Dendritic cell treated with granulocyte-macrophage colony-stimulating factor and Interleukin-4, amounts not matched to agents 40 ng/mL and 50 ng/mL, for 4 days (primary cell): ENCODE measurements around the gene RAP2B.

Experiments
- H3K27ac Mint-ChIP-seq: one replicate; pipeline ENCODE4 v1.8.0; 2022; ENCODE audit warnings: mild to moderate bottlenecking, mixed read lengths
- H3K27me3 Mint-ChIP-seq: one replicate; pipeline ENCODE4 v1.8.0; 2022; ENCODE audit warnings: mild to moderate bottlenecking, mixed read lengths
- H3K36me3 Mint-ChIP-seq: one replicate; pipeline ENCODE4 v1.8.0; 2022; ENCODE audit warnings: low read depth, mixed read lengths
- H3K4me1 Mint-ChIP-seq: one replicate; pipeline ENCODE4 v1.8.0; 2022; ENCODE audit warnings: low read depth, mixed read lengths
- H3K4me3 Mint-ChIP-seq: one replicate; pipeline ENCODE4 v1.8.0; 2022; ENCODE audit warnings: mild to moderate bottlenecking, moderate library complexity, mixed read lengths
- H3K9me3 Mint-ChIP-seq: one replicate; pipeline ENCODE4 v1.8.0; 2022; ENCODE audit warnings: mixed read lengths
- intact Hi-C: fragments of 100-400 bp; cut with micrococcal nuclease; formaldehyde crosslinking; loops from one replicate; pipeline ENCODE4 v1.15.0; 2022

The RAP2B gene

DNA sequence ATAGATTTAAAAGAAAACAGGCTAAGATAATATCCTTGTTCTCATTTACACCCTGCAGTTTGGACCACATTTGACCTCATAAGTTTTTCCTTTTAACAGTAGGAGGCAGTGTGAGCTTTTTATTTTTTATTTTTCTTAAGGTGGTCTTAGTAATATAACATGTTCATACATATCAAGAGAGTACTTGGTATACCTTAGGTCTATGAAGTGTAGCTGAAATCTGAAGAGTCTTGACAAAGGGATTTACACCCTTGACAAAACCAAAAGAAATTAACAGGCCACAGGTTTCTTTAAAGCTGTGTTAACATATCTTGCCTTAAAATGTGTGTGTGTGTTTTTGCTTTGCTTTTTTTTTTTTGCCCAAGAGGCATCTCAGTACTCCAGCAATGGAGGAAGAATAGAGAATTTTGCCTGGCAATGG, 3.2 kb downstream of the RAP2B start:
- intact Hi-C loops = loop anchor here (5.0 kb wide), 3 partner anchors 42 to 602 kb away; no protein-coding TSS in a partner anchor
- Mint-ChIP-seq H3K9me3 (no peaks in the 10 kb centered on the region), H3K36me3 (peaks cover 87% of the 10 kb centered on the region), H3K4me1 (peaks cover 40% of the 10 kb centered on the region), H3K27me3 (no peaks in the 10 kb centered on the region), H3K4me3 (peak overlapping the region; percentile 88), H3K27ac (peak overlapping the region; percentile 100)

DNA sequence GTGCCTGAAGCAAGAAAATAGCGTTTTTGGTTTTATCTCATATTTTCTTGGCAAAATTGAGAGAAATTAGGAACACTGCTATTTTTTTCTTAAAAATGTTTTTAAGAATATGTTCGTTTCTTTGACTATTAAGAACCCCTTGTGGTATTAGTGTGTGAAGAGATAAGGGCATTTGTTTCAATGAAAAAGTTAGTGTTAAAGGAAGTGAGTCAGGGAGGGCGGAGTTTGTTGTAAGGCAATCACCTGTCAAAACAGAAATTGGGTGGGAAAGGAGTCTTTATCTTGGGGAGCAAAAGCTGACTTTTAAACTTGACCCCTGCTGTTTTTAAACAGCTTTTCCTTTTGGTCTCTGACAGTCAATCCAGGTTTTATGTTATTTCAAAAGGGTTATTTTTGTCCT, 4.2 kb downstream of the RAP2B start:
- H3K36me3 Mint-ChIP-seq = peaks cover 80% of the 10 kb centered on the region

DNA sequence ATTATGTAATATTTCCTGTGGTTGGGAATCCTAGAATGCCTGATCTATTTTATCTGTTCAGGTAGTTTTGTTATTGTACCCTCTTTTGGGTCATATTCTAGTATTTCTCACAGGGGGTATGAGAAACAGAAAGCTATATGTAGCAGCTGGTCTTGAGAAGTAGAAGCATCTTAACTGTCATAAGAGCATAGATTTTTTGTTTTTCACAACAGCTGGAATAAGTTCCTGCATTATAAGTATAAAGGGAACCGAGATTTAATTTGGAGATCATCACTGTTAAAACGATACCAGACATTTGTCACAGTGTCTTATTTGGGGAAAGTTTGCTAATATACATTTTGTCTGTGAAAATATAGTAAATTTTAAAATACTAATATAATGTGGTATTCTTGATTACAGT, 4.8 kb downstream of the RAP2B start:
- peak overlapping the region; percentile 88 for H3K4me3 Mint-ChIP-seq
- no peaks in the 10 kb centered on the region for H3K27me3 Mint-ChIP-seq
- intact Hi-C loops = loop anchor here (5.0 kb wide), 3 partner anchors 41 to 601 kb away; no protein-coding TSS in a partner anchor
- peaks cover 80% of the 10 kb centered on the region for H3K36me3 Mint-ChIP-seq
- H3K27ac Mint-ChIP-seq = peak overlapping the region; percentile 100
- no peaks in the 10 kb centered on the region for H3K9me3 Mint-ChIP-seq
- peaks cover 35% of the 10 kb centered on the region for H3K4me1 Mint-ChIP-seq

More for the DNA sequence above, 4.2 kb downstream of the RAP2B start:
- H3K4me3 Mint-ChIP-seq = peak overlapping the region; percentile 88
- H3K9me3 Mint-ChIP-seq = no peaks in the 10 kb centered on the region
- intact Hi-C loops = loop anchor here (5.0 kb wide), 3 partner anchors 41 to 601 kb away; no protein-coding TSS in a partner anchor
- no peaks in the 10 kb centered on the region for H3K27me3 Mint-ChIP-seq
- H3K4me1 Mint-ChIP-seq = peaks cover 35% of the 10 kb centered on the region
- H3K27ac Mint-ChIP-seq = peak overlapping the region; percentile 100

DNA sequence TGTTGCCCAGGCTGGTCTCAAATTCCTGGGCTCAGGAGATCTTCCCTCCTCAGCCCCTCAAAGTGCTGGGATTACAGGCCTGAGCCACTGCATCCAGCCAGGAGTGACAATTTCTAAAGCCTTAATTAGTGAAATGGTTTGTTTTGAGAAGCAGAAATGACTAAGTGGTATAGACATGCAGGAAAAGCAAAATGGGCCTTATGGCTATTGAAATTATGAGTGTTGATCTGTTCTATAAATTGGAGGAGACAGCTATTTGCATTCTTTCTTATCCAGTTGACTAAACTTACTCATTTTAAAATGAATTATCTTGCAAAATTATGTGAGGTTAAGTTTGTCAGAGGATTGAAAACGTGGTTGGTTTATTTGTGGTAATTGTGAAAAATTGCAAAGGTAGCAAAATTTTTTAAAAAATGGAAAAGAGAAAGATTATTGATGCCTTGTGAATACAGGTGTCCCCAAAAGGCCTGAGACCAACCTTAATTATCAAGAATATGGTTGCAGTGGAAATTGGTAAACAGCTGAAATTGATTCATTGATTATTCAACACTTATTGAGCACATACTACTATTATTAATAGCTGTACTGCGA, 7.9 kb downstream of the RAP2B start:
- H3K4me3 Mint-ChIP-seq = no peak overlapping the region
- no peak overlapping the region for H3K27ac Mint-ChIP-seq
- H3K9me3 Mint-ChIP-seq = no peaks in the 10 kb centered on the region
- peaks cover 39% of the 10 kb centered on the region for H3K4me1 Mint-ChIP-seq
- H3K36me3 Mint-ChIP-seq = peaks cover 72% of the 10 kb centered on the region
- no peaks in the 10 kb centered on the region for H3K27me3 Mint-ChIP-seq
- intact Hi-C loops = loop anchor here (5.0 kb wide), 3 partner anchors 37 to 597 kb away; no protein-coding TSS in a partner anchor

DNA sequence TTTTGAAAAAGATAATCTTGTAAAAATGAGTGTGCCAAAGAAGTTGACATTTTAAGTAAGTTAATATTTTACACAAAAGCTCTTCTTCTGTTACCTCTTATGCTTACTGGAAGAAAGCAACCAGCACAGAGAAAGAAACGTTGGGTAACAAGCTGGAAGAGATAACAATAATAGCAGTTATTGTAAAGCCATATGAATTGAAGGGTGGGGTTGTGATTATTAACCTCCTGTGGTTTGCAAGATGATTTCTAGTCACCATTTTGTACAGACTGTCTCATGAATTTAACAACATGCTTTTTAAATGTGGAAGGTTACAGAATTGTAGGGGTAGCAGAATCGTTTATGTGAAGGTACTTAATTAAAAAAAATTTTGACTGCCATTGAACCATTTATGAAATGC, 9.2 kb downstream of the RAP2B start:
- Mint-ChIP-seq H3K9me3 (no peaks in the 10 kb centered on the region), H3K4me1 (peaks cover 35% of the 10 kb centered on the region), H3K36me3 (peaks cover 71% of the 10 kb centered on the region), H3K27ac (no peak overlapping the region), H3K27me3 (no peaks in the 10 kb centered on the region), H3K4me3 (no peak overlapping the region)
- intact Hi-C loops = no loop called here

DNA sequence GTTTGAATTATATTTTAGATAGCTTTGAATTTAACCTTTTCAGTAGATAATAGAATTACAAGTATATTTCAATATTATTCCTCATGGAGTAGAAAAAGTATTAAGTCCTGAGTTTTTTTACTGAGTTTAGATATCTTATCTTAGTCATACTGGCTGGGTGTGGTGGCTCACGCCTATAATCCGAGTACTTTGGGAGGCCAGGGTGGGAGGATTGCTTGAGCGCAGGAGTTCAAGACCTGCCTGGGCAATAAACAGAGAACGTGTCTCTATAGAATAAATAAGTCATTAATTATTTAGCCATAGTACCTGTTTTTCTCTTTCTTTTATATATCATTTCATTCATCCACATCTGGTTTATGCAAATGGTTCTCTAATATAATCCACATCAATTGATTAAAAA, 9.9 kb downstream of the RAP2B start:
- no peaks in the 10 kb centered on the region for H3K9me3 Mint-ChIP-seq
- H3K27me3 Mint-ChIP-seq = no peaks in the 10 kb centered on the region
- H3K27ac Mint-ChIP-seq = no peak overlapping the region
- H3K4me3 Mint-ChIP-seq = no peak overlapping the region
- H3K4me1 Mint-ChIP-seq = peaks cover 29% of the 10 kb centered on the region
- intact Hi-C loops = no loop called here
- H3K36me3 Mint-ChIP-seq = peaks cover 70% of the 10 kb centered on the region

DNA sequence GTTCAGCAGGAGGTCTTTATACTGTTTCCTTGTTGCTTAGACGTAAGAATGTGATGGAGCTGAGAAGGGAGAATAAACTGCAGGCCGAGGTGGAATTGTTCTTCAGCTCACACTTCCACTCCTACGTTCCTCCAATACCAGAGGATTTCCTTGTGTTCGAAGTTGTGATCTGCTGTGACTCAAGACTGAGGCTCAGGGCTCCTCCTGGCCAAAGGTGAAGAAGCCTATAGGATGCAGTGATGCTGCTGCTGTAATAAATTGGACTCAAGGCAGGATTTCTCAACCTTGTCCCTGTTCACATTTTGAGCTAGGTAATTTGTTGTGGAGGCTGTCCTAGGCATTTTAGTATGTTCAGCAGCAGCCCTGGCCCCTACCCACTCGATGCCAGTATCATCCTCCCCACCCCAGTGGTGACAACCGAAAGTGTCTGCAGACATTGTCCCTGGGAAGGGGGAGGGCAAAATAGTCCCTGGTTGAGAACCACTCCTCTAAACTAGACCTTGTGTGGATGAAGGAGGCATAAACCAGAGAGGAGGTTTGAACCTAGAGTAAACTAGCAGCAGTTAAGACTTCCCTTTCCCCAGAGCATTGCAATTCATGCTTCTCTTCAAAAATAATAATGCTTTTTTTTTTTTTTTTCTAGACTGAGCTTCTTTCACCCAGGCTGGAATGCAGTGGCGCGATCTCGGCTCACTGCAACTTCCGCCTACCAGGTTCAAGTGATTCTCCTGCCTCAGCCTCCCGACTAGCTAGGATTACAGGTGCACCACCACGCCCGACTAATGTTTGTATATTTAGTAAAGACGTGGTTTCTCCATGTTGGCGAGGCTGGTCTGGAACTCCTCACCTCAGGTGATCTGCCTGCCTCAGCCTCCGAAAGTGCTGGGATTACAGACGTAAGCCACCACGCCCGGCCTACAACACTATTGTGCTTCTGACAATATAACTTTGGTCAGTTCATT, 11.1 kb downstream of the RAP2B start:
- H3K9me3 Mint-ChIP-seq = no peaks in the 10 kb centered on the region
- no peaks in the 10 kb centered on the region for H3K27me3 Mint-ChIP-seq
- H3K27ac Mint-ChIP-seq = no peak overlapping the region
- H3K4me1 Mint-ChIP-seq = peaks cover 18% of the 10 kb centered on the region
- H3K36me3 Mint-ChIP-seq = peaks cover 59% of the 10 kb centered on the region
- intact Hi-C loops = no loop called here
- no peak overlapping the region for H3K4me3 Mint-ChIP-seq

DNA sequence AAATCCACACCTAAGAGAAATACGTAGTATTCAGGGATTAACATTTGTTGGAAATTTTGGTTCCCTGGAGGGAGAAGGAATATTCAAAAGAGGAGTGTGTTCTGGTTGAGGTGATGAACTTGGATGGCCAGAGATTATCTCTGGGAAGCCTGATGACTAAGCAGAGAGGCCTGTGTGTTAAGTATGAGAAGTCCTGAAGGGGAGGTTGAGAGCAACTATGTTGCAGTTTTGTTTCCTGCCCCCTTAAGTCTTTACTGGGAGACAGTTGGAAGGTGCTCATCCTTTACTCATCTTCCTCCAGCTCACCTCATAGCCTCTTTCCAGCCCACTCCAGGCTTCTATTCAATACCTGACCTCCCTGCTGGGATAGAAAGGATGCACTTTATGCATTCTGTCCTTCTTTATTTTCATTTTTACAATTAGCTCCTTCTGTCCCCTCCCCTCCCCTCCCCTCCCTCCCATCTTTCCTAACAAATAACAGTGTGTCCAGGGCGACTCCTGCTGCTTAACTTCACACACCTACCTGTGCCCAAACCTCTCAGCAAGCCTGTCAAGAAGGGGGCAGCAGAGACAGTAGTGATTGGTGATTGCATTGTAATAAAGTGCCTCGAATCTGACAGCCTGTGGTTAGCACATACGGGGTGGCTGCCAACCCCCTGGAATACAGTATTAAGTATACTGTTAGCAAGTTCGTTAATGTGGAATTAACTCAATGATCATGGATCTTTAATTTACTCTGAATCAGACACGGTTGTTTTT, 11.9 kb downstream of the RAP2B start:
- intact Hi-C loops = no loop called here
- H3K27ac Mint-ChIP-seq = no peak overlapping the region
- peaks cover 57% of the 10 kb centered on the region for H3K36me3 Mint-ChIP-seq
- no peaks in the 10 kb centered on the region for H3K9me3 Mint-ChIP-seq
- no peak overlapping the region for H3K4me3 Mint-ChIP-seq
- H3K4me1 Mint-ChIP-seq = peaks cover 18% of the 10 kb centered on the region
- H3K27me3 Mint-ChIP-seq = no peaks in the 10 kb centered on the region

DNA sequence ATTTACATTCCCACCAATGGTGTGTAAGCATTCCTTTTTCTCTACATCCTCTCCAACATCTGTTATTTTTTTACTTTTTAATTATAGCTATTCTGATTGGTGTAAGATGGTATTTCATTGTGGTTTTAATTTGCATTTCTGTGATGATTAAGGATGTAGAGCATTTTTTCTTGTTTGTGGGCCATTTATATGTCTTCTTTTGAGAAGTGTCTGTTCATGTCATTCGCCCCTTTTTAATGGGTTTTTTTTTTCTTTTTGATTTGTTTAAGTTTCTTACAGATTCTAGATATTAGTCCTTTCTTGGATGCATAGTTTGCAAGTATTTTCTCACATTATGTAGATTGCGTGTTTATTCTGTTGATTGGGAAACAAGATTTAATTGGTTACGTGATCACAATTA, 14.2 kb downstream of the RAP2B start:
- peaks cover 17% of the 10 kb centered on the region for H3K4me1 Mint-ChIP-seq
- peaks cover 58% of the 10 kb centered on the region for H3K36me3 Mint-ChIP-seq
- H3K27ac Mint-ChIP-seq = no peak overlapping the region
- intact Hi-C loops = no loop called here
- H3K9me3 Mint-ChIP-seq = no peaks in the 10 kb centered on the region
- no peak overlapping the region for H3K4me3 Mint-ChIP-seq
- H3K27me3 Mint-ChIP-seq = no peaks in the 10 kb centered on the region

DNA sequence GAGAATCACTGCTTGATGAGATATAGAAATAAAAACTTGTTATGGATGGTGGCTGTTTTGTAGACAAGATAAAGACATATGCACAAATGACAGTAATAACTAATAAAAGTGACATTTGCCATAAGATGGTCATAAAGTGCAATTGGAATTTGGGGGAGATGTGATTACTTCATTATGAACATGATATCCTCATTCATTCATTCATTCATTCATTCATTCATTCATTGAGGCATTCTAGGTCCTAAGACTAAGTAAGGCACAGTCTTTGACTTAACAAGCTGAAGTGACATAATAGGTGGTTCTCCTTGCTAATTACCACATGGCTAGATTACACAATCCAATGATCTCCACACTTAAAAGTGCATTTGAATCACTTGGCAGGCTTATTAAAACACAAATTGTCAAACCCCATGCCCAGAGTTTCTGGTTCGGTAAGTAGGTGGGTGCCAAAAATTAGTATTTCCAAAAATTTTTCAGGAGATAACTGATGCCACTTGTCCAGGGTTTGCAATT, 18.9 kb downstream of the RAP2B start:
- Mint-ChIP-seq H3K27ac (no peak overlapping the region), H3K9me3 (no peaks in the 10 kb centered on the region), H3K36me3 (peaks cover 29% of the 10 kb centered on the region), H3K27me3 (no peaks in the 10 kb centered on the region), H3K4me3 (no peak overlapping the region), H3K4me1 (peaks cover 20% of the 10 kb centered on the region)
- intact Hi-C loops = no loop called here

DNA sequence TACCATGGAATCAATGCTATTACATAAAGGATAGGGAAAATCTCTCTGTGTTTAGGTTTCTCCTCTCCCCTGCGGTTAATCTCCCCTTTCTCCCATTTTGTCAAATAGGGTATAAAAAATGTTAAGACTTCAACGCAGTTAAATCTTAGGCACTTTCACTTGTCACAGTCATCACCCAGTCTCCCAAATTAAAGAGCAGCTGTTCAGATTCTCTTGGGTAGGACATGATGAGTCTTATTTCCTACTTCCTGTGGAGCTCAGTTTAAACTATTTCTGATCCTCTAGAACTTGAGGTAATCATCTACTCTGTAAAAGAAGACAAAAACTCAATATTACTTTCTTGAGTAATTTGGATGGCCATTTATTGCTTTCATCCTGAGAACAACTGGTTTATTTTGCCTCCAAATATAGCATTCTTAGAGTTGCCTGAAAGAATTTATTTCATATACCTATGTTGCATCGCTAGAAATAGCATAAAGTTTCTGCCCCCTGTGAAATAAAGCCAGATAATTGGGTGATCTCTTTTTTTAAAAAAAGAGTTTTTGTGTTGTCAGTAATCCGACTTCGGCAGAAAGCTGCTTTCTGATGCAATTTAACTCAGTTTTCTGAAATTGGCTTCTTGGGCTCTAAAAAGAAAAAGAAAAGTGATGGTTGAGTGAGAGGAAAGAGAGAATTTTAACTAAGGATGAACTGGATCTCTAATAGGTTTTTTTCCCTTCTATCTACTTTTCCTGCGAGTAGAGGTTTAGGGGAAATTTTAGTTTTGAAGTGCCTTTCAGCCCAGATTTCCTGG, 20.7 kb downstream of the RAP2B start:
- H3K9me3 Mint-ChIP-seq = no peaks in the 10 kb centered on the region
- intact Hi-C loops = no loop called here
- H3K4me3 Mint-ChIP-seq = no peak overlapping the region
- no peak overlapping the region for H3K27ac Mint-ChIP-seq
- peaks cover 21% of the 10 kb centered on the region for H3K4me1 Mint-ChIP-seq
- peaks cover 19% of the 10 kb centered on the region for H3K36me3 Mint-ChIP-seq
- H3K27me3 Mint-ChIP-seq = no peaks in the 10 kb centered on the region

DNA sequence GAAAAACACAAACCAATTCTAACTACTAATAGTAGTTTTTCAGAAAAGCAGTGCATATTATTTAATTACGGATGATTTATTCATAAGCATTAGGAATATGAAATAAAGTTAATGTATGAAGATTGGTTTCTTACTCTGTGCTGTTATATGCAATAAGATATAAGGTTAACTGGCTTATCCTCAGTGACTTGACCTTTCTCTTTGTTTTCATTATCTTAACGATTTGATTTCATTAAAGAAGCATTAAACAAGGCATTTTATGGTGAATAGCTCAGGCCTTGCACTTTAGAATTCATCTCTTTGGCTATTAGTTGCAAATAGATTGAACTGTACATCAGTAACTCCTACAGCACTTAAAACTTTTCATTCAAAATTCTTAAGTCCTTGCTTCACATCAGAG, 28.9 kb downstream of the RAP2B start:
- Mint-ChIP-seq H3K4me3 (no peak overlapping the region), H3K9me3 (no peaks in the 10 kb centered on the region), H3K36me3 (no peaks in the 10 kb centered on the region), H3K27me3 (no peaks in the 10 kb centered on the region), H3K4me1 (peaks cover 1% of the 10 kb centered on the region), H3K27ac (no peak overlapping the region)
- intact Hi-C loops = no loop called here

DNA sequence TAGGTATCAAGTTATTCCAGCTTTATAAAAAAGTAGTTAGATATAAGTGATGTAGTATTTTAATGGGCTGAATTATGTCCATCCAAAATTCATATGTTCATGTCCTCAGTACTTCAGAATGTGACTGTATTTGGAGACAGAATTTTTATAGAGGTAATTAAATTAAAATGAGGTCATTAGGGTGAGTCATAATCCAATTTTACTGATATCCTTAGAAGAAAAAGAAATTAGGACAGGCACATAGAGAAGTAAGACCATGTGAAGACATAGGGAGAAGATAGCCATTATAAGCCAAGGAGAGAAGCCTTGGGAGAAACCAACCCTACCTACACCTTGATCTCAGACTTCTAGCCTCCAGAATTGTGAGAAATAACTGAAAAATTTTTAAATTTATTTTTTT, 30.3 kb downstream of the RAP2B start:
- Mint-ChIP-seq H3K9me3 (no peaks in the 10 kb centered on the region), H3K4me3 (no peak overlapping the region), H3K36me3 (no peaks in the 10 kb centered on the region), H3K4me1 (no peaks in the 10 kb centered on the region), H3K27me3 (no peaks in the 10 kb centered on the region), H3K27ac (no peak overlapping the region)
- intact Hi-C loops = no loop called here
